GM10847 (cell line): ENCODE data around the gene SWT1.

Experiments
- POLR2A ChIP-seq: IDR thresholded peaks from 2 replicates; pipeline ENCODE4 v1.6.1; 2011; ENCODE audit not compliant: insufficient read length; ENCODE audit errors: extremely low read depth

SWT1 gene

DNA sequence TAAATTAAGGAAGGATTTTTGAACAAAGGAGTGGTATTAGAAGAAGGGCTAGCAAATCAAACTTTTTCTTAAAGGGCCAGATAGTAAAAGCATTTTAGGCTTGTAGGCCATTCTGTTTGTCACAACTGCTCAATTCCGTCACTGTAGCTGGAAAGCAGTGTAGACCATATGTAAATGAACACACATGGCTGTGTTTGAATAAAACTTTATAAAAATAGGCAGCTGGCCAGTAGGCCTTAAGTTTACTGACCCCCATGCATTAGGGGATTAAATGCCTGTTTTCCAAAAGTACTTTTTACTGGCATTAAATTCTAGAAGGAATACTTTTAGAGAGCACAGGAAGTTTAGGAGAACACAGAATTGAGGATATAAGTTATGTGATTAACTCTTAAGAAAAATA is 151.2 kb downstream of the SWT1 start:
- TF ChIP-seq POLR2A: no peak

DNA sequence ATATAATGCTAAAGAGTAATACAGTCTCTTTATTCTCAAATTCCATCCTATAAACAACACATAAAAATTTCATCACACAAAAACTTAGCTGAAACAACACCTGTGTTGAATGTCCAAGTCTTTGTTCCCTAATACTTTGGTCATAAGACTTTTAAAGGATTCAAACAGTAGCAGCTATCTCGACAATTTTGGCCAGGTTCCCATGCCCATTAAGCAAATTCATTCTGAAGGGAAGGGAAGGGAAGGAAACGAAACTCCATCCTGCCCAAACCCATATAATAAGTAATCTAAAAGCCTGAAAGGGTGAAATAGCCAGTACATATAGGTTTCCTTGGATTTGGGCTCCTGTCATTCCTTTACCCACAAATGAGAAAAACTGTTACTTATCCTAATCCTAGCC is 152.6 kb downstream of the SWT1 start:
- no peak for TF ChIP-seq POLR2A

DNA sequence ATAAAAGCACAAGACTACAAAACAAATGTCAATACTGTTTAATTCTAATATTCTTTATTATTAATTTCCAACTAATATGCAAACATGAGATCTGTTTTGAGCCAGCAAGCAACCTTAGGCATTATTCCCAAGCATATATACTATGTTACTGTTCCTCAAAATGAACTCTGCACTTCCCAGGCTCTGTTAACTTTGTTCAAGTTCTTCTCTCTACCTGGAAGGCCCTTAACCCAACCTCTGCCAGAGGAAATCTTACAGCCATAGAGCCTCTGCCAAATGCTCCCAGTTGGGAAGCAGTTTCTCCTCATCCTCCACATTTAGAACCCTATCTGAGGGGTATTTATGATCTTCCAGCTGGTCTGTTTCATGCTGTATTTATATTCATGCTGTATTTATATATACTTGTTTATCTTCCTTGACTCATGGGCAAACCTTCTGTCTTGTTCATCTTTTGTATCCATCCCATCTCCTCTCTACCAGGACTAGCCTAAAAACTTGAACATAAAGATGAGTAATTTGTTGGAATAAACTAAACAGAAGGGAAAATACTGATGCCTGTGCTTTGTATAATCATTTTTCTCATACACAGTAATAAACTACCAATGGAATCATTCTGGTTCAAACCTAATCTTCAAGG is 154.7 kb downstream of the SWT1 start:
- TF ChIP-seq POLR2A: no peak

DNA sequence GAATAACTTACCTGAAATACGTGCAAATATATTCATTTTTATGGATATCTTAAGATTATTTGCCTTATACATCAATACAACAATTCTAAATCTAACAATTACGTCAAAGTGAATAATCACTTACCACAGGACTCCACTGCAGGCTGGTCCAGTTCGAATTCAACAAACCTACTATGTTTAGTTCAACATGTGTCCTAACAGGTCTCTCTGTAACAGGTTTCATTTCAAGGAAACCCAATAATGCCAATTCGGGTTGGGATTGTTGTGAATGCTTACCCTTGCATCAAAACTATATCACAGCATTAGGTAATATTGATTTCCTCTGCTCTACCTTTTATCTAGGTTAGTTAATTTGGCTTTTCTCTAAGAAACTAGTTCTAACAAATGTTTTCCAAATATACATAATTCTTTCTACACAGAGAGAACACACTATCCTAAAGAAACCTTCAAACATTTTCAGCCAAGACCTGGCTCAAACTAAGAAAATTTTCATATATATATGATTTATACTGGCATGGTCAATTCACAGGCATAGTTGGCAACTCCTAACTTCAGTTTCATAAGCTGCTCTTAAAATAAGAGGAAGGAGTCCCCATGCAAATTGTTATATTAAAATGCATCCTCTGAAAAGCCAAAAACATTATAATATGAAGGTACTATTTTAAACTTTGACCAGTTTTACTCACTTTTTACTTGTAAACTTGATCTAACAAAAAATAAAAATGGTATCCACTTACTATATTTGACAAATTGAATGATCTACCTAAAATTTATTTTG is 155.6 kb downstream of the SWT1 start:
- TF ChIP-seq POLR2A: no peak

DNA sequence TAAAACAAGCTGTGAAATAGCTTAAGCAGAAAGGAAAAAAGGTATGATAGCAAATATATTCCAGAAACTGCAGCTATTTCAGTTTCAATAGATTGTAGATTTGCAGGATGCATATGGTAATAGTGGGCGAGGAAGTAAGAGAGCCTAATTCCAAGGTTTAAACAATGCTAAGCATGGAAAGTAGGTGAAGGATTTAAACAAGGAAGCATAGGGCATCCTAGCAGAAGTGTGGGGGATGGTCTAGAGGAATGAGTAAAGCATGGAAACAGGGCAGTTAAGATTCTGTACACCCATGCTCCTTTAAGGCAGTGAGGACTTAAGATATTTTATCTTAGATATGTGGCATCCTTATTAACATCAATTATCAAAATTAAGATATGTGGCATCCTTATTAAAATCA is 157.4 kb downstream of the SWT1 start:
- TF ChIP-seq POLR2A: no peak

DNA sequence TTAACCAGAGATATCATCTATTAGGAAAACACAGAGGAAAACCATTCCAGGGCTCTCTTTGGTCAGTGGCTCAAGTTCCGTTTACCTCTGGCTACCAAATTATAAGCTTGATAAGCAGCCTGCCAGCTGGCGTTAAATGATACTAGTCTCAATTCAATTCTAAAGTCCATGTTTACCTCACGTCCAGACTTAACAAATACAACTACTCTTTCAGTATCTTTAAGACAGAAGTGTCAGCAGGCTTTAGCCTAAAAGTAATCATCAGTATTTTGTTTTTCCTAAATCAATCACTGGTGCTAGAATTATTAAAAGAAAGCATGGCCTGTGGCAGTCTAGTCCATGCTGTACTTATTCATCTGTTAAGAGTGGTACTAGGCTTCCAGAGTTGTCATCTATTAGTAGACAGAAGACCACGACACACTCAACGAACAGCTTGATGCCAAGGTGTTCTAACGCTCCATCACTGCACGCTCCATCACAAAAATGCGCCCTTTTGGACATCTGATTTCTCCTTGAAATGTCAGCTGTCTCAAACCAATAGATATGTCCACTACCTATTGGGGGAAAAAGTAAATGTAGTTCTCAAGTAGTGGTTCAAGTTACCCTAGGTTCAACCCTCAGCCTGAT is 158.6 kb downstream of the SWT1 start:
- TF ChIP-seq POLR2A: no peak

DNA sequence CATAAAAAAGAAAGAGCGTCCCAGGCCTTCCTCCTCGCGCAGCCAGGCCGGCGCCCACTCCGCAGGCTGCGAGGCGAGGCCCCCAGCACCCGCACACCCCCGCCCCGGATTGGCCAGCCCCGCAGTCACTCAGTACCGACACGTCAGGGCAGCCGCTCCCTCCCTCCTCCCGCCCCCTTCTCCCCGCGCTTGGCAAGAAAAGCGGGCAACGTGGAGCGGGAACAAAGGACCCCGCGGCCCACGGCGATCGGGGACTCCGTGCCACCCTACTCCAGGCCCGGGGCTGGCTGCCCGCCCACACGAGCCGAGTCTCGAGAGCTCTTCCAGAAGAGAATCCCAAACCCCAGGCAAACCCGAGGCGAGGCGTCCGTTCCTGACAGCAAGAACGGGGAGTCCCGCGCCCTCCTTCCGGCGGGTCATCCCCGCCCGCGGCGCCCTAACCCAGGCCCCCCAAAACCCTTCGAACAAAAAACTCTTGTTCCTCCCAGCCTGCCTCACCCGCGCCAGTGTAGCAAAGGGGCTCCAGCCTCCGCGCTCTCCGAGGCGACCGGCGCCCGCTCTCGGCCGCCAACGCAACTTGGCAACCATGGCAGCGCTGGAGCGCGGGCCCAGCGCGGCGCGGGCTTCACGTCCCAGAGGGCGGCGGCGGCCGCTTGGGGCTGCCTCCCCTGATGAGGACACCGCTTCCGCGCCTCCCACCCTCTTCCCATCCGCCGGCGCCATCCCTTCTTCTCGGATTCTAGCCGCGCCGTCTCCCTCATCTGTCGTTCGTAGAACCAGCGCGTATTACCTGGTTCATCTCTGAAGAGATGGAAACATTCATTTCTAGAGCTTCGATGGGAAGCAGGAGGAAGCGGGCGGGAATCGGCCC is 159.4 kb downstream of the SWT1 start:
- TF ChIP-seq POLR2A: peak; percentile 39

DNA sequence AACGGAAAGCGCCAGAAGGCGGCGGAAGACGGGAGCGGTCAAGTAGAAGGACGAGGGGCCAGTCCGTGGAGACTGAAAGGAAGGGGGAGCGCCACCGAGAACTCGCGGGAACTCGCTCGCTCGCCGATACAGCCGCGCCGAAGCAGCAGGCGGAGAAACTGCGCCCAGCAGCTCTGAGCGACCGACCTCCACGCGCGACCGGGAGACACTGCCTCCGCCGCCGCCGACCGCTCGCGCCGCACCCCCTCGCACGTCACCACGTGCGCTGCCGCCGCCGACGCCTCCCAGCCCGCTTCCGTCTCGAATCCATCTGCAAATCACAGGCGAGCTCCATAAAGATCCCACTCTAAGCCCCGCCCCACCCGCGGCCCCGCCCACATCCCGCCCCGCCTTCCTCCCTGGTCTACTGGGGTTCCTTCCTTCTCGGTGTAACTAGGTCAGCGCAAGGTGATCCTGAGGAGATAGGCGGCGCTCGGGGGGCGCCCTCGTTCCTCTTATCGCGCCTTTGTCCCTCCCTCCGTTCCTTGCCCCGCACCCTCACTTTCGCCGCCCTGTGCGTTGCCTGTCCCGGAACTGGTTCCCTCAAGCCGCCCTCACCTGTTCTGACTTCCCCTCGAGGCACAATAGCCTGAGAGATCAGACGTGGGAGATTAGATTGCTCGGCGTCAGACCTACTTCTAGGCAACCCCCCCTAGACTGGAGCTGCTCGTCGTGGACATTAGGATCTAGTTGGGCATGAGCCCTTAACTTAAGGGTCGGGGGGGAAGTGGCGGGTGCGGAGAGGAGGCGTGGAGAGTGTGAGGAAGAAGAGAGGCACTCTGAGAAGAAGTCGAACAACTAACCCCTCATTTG is 160.3 kb downstream of the SWT1 start, which contains the start of gene IVNS1ABP:
TSS of gene IVNS1ABP (minus strand) at position 210 of the 852 bp plus-strand sequence. CDS start 7,750 bp downstream, outside the sequence.
- TF ChIP-seq POLR2A: peak; percentile 95

DNA sequence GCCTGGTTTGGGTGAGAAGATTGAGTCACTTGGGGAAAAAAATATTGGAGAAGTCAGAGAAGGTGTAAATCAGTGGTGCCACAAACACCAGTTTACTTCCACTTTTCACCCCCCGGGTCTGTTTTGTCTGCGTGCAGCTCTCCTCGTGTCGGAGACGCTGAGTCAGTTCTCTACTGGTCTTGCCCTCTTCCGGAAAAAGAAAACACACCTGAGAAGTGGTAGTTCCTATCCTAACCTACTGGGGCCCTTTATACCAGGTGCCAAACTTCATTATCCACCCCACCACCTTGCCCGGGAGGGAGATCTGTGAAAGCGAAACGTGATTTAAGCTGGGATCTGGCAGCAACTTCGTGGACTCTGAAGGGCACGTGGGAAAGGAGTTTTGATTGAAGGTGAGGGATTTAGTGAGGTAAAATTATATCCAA is 160.9 kb downstream of the SWT1 start:
- TF ChIP-seq POLR2A: no peak

DNA sequence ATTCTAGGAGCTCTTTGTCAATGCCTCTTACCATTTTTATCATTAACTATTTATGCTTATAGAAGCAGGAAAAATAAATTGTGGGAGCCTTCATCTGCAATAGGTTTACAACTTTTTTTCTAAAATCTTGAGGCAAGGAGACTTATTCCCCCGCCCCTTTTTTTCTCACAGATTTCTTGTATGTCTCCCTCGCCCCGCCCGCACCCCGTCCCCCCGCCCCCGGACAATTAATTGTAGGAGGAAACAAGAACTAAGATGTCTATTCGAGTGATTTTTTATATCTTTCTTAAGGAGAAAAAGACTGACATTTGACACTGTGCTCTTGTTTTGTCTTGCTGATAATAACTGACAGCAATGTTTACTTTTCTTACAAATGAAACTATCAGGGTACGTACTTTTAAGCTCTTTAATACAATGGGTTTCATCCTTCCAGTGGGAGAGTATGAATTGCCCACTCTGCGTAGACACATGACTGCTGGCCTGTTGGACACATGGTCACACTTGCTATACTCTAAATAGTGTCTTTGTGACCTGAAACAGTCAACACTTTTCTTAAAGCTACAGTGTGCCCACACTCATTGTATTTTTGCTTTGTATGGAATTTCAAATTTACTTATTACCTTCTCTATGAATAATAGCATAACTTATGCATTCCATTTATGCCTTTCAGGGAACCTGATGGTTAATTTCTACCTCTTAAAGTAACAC is 161.6 kb downstream of the SWT1 start:
- TF ChIP-seq POLR2A: no peak

DNA sequence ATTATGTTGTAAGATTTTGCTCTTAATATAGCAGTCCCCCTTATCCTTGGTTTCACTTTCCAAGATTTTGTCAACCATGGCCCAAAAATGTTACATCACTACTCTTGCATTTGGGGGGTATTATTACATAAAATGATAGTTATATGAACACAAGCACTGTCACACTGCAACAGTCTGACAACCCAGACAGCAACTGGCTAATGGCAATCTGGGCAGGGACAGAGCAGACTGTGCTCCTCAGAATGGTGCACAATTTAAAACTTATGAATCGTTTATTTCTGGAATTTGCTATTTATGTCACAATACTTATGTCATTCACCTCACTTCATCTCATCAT is 162.1 kb downstream of the SWT1 start:
- no peak for TF ChIP-seq POLR2A

DNA sequence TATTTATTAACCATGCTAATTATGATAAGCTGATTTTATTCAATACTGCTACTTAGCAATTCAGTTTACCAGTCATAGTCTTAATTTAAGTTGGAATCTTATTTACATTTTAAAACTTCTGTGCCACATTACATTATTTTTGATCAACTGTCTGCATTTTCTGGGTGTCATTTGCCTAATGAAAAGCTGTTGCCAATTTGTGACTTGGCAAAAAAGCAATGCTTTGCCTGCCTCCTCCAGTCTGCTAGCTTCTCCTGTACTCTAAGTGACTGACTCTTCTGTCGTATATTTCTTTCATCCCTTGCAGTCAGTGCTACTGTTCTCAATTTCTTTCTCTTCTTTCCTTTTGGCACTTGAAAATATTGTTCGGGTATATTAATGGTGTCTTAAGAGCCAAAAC is 165.7 kb downstream of the SWT1 start:
- TF ChIP-seq POLR2A: no peak

DNA sequence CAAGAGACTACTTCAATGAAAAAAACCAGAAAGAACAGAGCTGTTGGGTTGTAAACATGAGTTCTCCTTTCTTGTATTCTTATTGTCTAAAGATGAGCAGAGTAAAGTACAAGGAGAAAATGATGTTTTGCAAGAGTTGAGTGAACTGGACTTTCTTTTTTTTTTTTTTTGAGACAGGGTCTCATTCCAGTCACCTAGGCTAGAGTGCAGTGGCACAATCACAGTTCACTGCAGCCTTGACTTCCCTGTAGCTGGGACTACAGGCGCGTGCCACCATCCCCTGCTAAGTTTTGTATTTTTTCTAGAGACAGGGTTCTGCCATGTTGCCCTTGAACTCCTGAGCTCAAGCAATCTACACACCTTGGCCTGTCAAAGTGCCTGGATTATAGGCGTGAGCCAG is 167.2 kb downstream of the SWT1 start:
- TF ChIP-seq POLR2A: no peak

DNA sequence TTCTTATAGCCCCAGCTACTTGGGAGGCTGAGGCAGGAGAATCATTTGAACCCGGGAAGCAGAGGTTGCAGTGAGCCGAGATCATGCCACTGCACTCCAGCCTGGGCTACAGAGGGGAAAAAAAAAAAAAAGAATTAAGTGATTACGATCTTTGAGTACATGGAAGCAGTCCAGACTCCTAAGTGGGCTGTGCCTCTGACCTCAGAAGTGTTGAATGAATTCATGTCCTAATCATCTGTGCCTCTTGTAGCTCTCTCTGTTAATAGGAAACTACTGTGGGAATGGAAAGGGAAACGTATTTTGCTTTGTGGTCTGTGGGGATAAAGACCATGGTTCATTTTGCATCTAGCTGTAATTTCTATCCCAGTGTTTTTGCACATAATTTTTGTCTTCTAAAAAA is 168.4 kb downstream of the SWT1 start:
- no peak for TF ChIP-seq POLR2A
